Measurements from ENCODE around the gene ANKFY1. TPM values are rescaled to one million over a fixed set of nuclear protein-coding genes. Genes with fewer than 3 reads are reported as not detected.

Gene ANKFY1
- polyA plus RNA-seq, 1 experiment, result 38.8 TPM

DNA sequence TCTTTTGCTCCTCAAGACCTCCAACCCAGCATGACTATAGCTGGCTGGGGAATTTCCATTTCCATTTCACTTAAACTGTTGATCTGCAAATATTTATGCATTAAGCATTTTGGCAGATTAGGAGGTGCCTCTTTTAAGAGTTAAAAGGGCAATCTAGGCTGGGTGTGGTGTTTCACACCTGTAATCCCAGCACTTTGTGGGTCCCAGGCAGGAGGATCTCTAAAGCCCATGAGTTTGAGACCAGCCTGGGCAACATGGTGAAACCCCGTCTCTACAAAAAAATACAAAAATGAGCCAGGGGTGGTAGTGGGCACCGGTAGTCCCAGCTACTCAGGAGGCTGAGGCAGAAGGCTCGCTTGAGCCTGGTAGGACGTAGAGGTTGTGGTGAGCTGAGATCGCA, 17.1 kb downstream of the ANKFY1 start:
- Histone ChIP-seq H3K27me3 (ENCODE audit: control insufficient read depth, insufficient read depth, low read length) (no peaks in the 10 kb centered on the region), H3K4me3 (ENCODE audit: low read depth, low read length) (no peak overlapping the region), H3K27ac (ENCODE audit: low read depth, low read length) (no peak overlapping the region), H3K9me3 (ENCODE audit: control insufficient read depth, insufficient read depth, low read length) (no peaks in the 10 kb centered on the region)
- ChIA-PET POLR2A (interaction anchor here (1.6 kb wide), 1 partner anchor 17 kb away, joined by 4 read pairs; no protein-coding TSS in a partner anchor), CTCF (interaction anchor here (0.7 to 1.9 kb wide), 4 partner anchors 16 to 174 kb away, joined by 3 to 11 read pairs (median 6); no protein-coding TSS in a partner anchor)
- TF ChIP-seq, protein P1, sequence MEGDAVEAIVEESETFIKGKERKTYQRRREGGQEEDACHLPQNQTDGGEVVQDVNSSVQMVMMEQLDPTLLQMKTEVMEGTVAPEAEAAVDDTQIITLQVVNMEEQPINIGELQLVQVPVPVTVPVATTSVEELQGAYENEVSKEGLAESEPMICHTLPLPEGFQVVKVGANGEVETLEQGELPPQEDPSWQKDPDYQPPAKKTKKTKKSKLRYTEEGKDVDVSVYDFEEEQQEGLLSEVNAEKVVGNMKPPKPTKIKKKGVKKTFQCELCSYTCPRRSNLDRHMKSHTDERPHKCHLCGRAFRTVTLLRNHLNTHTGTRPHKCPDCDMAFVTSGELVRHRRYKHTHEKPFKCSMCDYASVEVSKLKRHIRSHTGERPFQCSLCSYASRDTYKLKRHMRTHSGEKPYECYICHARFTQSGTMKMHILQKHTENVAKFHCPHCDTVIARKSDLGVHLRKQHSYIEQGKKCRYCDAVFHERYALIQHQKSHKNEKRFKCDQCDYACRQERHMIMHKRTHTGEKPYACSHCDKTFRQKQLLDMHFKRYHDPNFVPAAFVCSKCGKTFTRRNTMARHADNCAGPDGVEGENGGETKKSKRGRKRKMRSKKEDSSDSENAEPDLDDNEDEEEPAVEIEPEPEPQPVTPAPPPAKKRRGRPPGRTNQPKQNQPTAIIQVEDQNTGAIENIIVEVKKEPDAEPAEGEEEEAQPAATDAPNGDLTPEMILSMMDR (IDR thresholded peaks at IDR 0.05; ENCODE audit: low read depth, low read length), result no peak
- no peak for DNase-seq (ENCODE audit: low read depth, low spot score)

DNA sequence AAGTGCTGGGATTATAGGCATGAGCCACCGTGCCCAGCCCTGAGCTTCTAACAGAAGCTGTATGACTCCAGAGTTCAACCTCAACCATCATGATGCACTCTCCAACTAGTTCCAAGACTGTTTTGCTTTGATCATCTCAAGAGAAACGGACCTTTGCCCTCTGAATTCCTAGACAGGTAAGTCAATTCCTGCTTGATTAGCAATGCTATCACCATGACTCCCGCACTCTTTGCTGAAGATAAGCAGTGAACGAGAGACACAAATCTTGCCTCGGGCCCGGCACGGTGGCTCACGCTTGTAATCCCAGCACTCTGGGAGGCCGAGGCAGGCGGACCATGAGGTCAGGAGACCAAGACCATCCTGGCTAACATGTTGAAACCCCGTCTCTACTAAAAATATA, 22.2 kb downstream of the ANKFY1 start:
- Histone ChIP-seq H3K27me3 (ENCODE audit: control insufficient read depth, insufficient read depth, low read length) (no peaks in the 10 kb centered on the region), H3K9me3 (ENCODE audit: control insufficient read depth, insufficient read depth, low read length) (no peaks in the 10 kb centered on the region), H3K27ac (ENCODE audit: low read depth, low read length) (no peak overlapping the region), H3K4me3 (ENCODE audit: low read depth, low read length) (no peak overlapping the region)
- POLR2A ChIA-PET, result interaction anchor here (0.9 kb wide), 1 partner anchor 12 kb away, joined by 3 read pairs; no protein-coding TSS in a partner anchor
- DNase-seq (ENCODE audit: low read depth, low spot score), result no peak
- CTCF ChIA-PET, result interaction anchor here (0.8 to 1.1 kb wide), 2 partner anchors 26 to 35 kb away, joined by 3 read pairs; no protein-coding TSS in a partner anchor
- TF ChIP-seq, protein P1 (IDR thresholded peaks at IDR 0.05; ENCODE audit: low read depth, low read length), result no peak

DNA sequence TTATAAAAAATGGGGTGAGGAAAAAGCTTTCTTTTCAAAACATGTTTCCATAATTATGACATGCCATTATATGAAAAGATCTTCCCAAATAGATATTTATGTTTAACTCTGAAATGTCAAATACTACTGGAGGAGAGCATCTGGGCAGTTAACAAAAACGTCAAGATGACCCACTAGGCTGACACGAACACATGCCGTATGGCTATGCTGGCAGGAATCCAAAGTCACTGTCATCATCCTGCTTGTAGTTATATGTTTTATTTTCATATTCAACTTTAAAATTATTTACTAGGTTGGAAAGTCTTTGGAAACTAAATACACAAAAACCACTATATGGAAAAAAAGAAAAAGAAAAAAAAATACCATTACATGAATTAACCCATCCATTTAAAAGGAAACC, 27.3 kb downstream of the ANKFY1 start:
- no peak for DNase-seq (ENCODE audit: low read depth, low spot score)
- H3K4me3 ChIP-seq (ENCODE audit: low read depth, low read length), result no peak overlapping the region
- no peak overlapping the region for H3K27ac ChIP-seq (ENCODE audit: low read depth, low read length)
- TF ChIP-seq, protein P1 (IDR thresholded peaks at IDR 0.05; ENCODE audit: low read depth, low read length), result no peak
- no peaks in the 10 kb centered on the region for H3K27me3 ChIP-seq (ENCODE audit: control insufficient read depth, insufficient read depth, low read length)
- no peaks in the 10 kb centered on the region for H3K9me3 ChIP-seq (ENCODE audit: control insufficient read depth, insufficient read depth, low read length)
- CTCF ChIA-PET, result interaction anchor here (1.0 to 3.5 kb wide), 3 partner anchors 13 to 20 kb away, joined by 4 to 22 read pairs (median 7); no protein-coding TSS in a partner anchor
- POLR2A ChIA-PET, result no interaction called here

DNA sequence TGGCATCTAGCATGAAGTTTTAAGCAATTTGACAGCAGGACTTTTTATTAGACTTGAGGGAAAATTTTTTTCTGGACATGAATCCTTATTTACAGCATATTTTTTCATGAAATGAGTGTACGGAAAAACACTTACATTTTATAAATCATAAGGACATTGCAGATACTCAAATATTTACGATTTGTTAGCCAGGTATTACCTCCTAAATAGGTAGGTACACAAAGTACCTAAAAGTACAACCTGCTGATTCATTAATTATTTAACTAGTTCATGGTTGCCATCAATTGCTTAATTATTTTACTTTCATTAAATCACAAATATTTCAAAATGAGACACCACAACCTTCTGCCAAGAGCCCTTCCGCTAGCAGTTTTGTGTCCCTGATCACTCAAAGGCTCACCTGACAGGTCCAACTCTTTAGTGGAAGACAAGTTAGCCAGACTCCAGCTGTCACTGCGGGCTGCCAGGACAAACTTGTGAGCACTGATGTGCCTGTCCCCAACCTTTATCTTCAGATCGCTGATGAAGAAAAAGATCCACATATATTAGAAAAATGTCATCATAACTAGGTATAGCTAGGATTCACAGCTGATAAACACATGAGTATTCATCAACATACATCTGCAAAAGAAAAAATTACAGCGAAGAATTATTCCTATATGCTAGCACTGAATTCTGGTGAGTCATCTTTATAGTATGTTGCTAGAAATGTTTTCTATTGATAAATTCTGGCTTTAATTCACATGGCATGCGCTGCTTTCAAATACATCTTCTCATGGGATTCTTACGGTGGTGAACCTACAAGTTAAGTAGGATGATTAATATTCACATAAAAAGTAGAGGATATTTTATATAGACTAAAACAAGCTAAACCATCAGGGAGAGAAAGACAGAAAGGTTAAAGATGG, 28.2 kb downstream of the ANKFY1 start:
- Histone ChIP-seq H3K27ac (ENCODE audit: low read depth, low read length) (no peak overlapping the region), H3K27me3 (ENCODE audit: control insufficient read depth, insufficient read depth, low read length) (no peaks in the 10 kb centered on the region), H3K4me3 (ENCODE audit: low read depth, low read length) (no peak overlapping the region), H3K9me3 (ENCODE audit: control insufficient read depth, insufficient read depth, low read length) (no peaks in the 10 kb centered on the region)
- ChIA-PET CTCF (interaction anchor here (1.0 to 2.2 kb wide), 2 partner anchors 14 to 19 kb away, joined by 4 to 7 read pairs; no protein-coding TSS in a partner anchor), POLR2A (no interaction called here)
- DNase-seq (ENCODE audit: low read depth, low spot score), result no peak
- TF ChIP-seq, protein P1 (IDR thresholded peaks at IDR 0.05; ENCODE audit: low read depth, low read length), result no peak

DNA sequence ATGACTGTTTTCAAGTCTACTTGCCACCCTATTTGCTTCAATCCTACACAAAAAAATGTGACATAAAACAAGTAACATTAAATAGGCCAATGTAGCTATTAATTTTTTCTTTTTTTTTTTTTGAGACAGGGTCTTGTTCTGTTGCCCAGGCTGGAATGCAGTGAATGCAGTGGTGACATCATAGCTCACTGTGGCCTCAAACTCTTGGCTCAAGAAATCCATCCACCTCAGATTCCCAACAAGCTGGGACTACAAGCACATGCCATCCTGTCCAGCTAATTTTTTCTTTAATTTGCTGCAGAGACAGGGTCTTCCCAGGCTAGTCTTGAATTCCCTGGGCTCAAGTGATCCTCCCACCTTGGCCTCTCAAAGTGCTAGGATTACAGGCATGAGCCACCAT, 29.4 kb downstream of the ANKFY1 start:
- Histone ChIP-seq H3K27ac (ENCODE audit: low read depth, low read length) (no peak overlapping the region), H3K4me3 (ENCODE audit: low read depth, low read length) (no peak overlapping the region), H3K27me3 (ENCODE audit: control insufficient read depth, insufficient read depth, low read length) (no peaks in the 10 kb centered on the region), H3K9me3 (ENCODE audit: control insufficient read depth, insufficient read depth, low read length) (no peaks in the 10 kb centered on the region)
- ChIA-PET CTCF (interaction anchor here (0.6 to 2.2 kb wide), 3 partner anchors 15 to 18 kb away, joined by 3 to 7 read pairs (median 3); no protein-coding TSS in a partner anchor), POLR2A (interaction anchor here (0.5 kb wide), 1 partner anchor 103 kb away, joined by 6 read pairs; no protein-coding TSS in a partner anchor)
- DNase-seq (ENCODE audit: low read depth, low spot score), result no peak
- TF ChIP-seq, protein P1 (IDR thresholded peaks at IDR 0.05; ENCODE audit: low read depth, low read length), result no peak
